ENCODE data around the gene PERM1. TPM values are rescaled to one million over a fixed set of nuclear protein-coding genes. Genes with fewer than 3 reads are reported as not detected.

PERM1 gene
- total RNA-seq, 1 experiment from 2014 or later, result 0.81 TPM

- H3F3A ChIP-seq (ENCODE audit: insufficient read depth, low read depth), result peaks cover 33% of the 10 kb centered on the region
- no peaks in the 10 kb centered on the region for H3K36me3 ChIP-seq (ENCODE audit: low read depth)
- H3K27ac ChIP-seq, result no peak overlapping the region
- no peaks in the 10 kb centered on the region for H3K9me2 ChIP-seq (ENCODE audit: insufficient read depth)
- no peak overlapping the region for H3K4me3 ChIP-seq
- no peak for DNase-seq
- H3K9me3 ChIP-seq (ENCODE audit: insufficient read depth, low read depth), result no peaks in the 10 kb centered on the region
- TF ChIP-seq EZH2 (IDR thresholded peaks at IDR 0.05; ENCODE audit: low read depth) (no peak), CTCF (conservative IDR thresholded peaks at IDR 0.05) (no peak)
- ChIA-PET POLR2A (ENCODE audit: unreplicated experiment) (no interaction called here), CTCF (no interaction called here)
- no peaks in the 10 kb centered on the region for H4K20me1 ChIP-seq (ENCODE audit: insufficient read depth)
- no TSS peak for BruUV-seq (replicated peaks)
- peaks cover 7% of the 10 kb centered on the region for H3K4me1 ChIP-seq (replicated peaks; ENCODE audit: insufficient read depth)
- no peak overlapping the region for H2AFZ ChIP-seq
- no peaks in the 10 kb centered on the region for H3K27me3 ChIP-seq (ENCODE audit: insufficient read depth, low read depth)
- H3K79me2 ChIP-seq (ENCODE audit: low read depth), result no peaks in the 10 kb centered on the region
- no peak overlapping the region for H3K4me2 ChIP-seq
- intact Hi-C loops (cut with micrococcal nuclease; ENCODE audit: unreplicated experiment), result loop anchor here (5.0 to 10.0 kb wide), 2 partner anchors 255 to 312 kb away; partner anchors contain the start of genes B3GALT6 and SDF4
These were observed 1.7 kb downstream of the PERM1 start for GRCh38 chr1:980137-980571.

GRCh38 chr1:979744-980072, 2.2 kb downstream of the PERM1 start:
- peaks cover 38% of the 10 kb centered on the region for H3F3A ChIP-seq (ENCODE audit: insufficient read depth, low read depth)
- H3K4me2 ChIP-seq, result no peak overlapping the region
- no peaks in the 10 kb centered on the region for H3K36me3 ChIP-seq (ENCODE audit: low read depth)
- no peak for TF ChIP-seq EZH2 (IDR thresholded peaks at IDR 0.05; ENCODE audit: low read depth)
- no peak for TF ChIP-seq CTCF (conservative IDR thresholded peaks at IDR 0.05)
- H2AFZ ChIP-seq, result no peak overlapping the region
- H3K27ac ChIP-seq, result no peak overlapping the region
- H3K27me3 ChIP-seq (ENCODE audit: insufficient read depth, low read depth), result no peaks in the 10 kb centered on the region
- ChIA-PET CTCF (no interaction called here), POLR2A (ENCODE audit: unreplicated experiment) (no interaction called here)
- intact Hi-C loops (cut with micrococcal nuclease; ENCODE audit: unreplicated experiment), result loop anchor here (5.0 to 10.0 kb wide), 2 partner anchors 255 to 313 kb away; partner anchors contain the start of genes B3GALT6 and SDF4
- H3K9me2 ChIP-seq (ENCODE audit: insufficient read depth), result no peaks in the 10 kb centered on the region
- peaks cover 12% of the 10 kb centered on the region for H3K4me1 ChIP-seq (replicated peaks; ENCODE audit: insufficient read depth)
- no peak for DNase-seq
- H4K20me1 ChIP-seq (ENCODE audit: insufficient read depth), result no peaks in the 10 kb centered on the region
- H3K4me3 ChIP-seq, result no peak overlapping the region
- BruUV-seq (replicated peaks), result no TSS peak
- no peaks in the 10 kb centered on the region for H3K79me2 ChIP-seq (ENCODE audit: low read depth)
- no peaks in the 10 kb centered on the region for H3K9me3 ChIP-seq (ENCODE audit: insufficient read depth, low read depth)

GRCh38 chr1:978835-979743, 2.8 kb downstream of the PERM1 start:
- DNase-seq, result no peak
- H3K4me1 ChIP-seq (replicated peaks; ENCODE audit: insufficient read depth), result peaks cover 13% of the 10 kb centered on the region
- ChIA-PET CTCF (no interaction called here), POLR2A (ENCODE audit: unreplicated experiment) (no interaction called here)
- H2AFZ ChIP-seq, result no peak overlapping the region
- peaks cover 39% of the 10 kb centered on the region for H3F3A ChIP-seq (ENCODE audit: insufficient read depth, low read depth)
- TF ChIP-seq CTCF (conservative IDR thresholded peaks at IDR 0.05) (no peak), EZH2 (IDR thresholded peaks at IDR 0.05; ENCODE audit: low read depth) (no peak)
- no TSS peak for BruUV-seq (replicated peaks)
- no peaks in the 10 kb centered on the region for H3K36me3 ChIP-seq (ENCODE audit: low read depth)
- no peaks in the 10 kb centered on the region for H3K9me2 ChIP-seq (ENCODE audit: insufficient read depth)
- no peaks in the 10 kb centered on the region for H3K79me2 ChIP-seq (ENCODE audit: low read depth)
- H3K9me3 ChIP-seq (ENCODE audit: insufficient read depth, low read depth), result no peaks in the 10 kb centered on the region
- H3K4me3 ChIP-seq, result no peak overlapping the region
- H3K27me3 ChIP-seq (ENCODE audit: insufficient read depth, low read depth), result no peaks in the 10 kb centered on the region
- H3K27ac ChIP-seq, result no peak overlapping the region
- intact Hi-C loops (cut with micrococcal nuclease; ENCODE audit: unreplicated experiment), result no loop called here
- no peaks in the 10 kb centered on the region for H4K20me1 ChIP-seq (ENCODE audit: insufficient read depth)
- no peak overlapping the region for H3K4me2 ChIP-seq
